IMR-90 (cell line): ENCODE results near the gene ATP9B. TPM values are rescaled to one million over a fixed set of nuclear protein-coding genes. Genes with fewer than 3 reads are reported as not detected.

ENCODE experiments used
- ATAC-seq: fragments of 200-7000 bp; cut with Tn5 transposase; 2 replicates; pipeline ENCODE4 v1.9.1; 2020; ENCODE audit warnings: low read depth, mild to moderate bottlenecking, moderate library complexity
- BruUV-seq: library from RNA; stranded (reverse); fragments of 400-500 nt; replicated peaks from 2 replicates; lab custom pipeline; 2021; lab: Mats Ljungman, UMichigan
- CTCF ChIA-PET: fragments of 300-600 bp; formaldehyde crosslinking; extraction: SDS; loops from one replicate; lab custom pipeline; 2021; ENCODE audit warnings: antibody characterized with exemption; lab: Yijun Ruan, JAX
- POLR2A ChIA-PET: fragments of 300-600 bp; sonication (Branson Sonifier 250); formaldehyde crosslinking; loops from one replicate; lab custom pipeline; 2022; ENCODE audit warnings: antibody characterized with exemption; ENCODE audit not compliant: unreplicated experiment; lab: Charles Lee
- DNase-seq: peaks from one replicate; pipeline ENCODE4 v3.0.0; 2013
- H2AFZ ChIP-seq: replicated peaks from 2 replicates; pipeline ENCODE3; 2013; ENCODE audit warnings: low read length, mild to moderate bottlenecking; ENCODE audit not compliant: poor library complexity
- H2AK5ac ChIP-seq: 2 replicates; pipeline ENCODE4 v1.6.1; 2013; ENCODE audit warnings: low read depth, low read length, inconsistent platforms
- H2AK9ac ChIP-seq: replicated peaks from 2 replicates; pipeline ENCODE3; 2013; ENCODE audit warnings: mild to moderate bottlenecking, low read depth, low read length, moderate library complexity; ENCODE audit not compliant: poor library complexity
- H2BK120ac ChIP-seq: 2 replicates; pipeline ENCODE4 v1.6.1; 2013; ENCODE audit warnings: low read depth, low read length, inconsistent platforms
- H2BK15ac ChIP-seq: 3 replicates; pipeline ENCODE4 v1.6.1; 2013; ENCODE audit warnings: low read depth, low read length, inconsistent platforms
- H2BK20ac ChIP-seq: 2 replicates; pipeline ENCODE4 v1.6.1; 2013; ENCODE audit warnings: low read depth, mild to moderate bottlenecking, inconsistent platforms, low read length, moderate library complexity
- H2BK5ac ChIP-seq: 2 replicates; pipeline ENCODE4 v1.6.1; 2013; ENCODE audit warnings: mild to moderate bottlenecking, low read depth, low read length, inconsistent platforms; ENCODE audit not compliant: poor library complexity, severe bottlenecking
- H3K14ac ChIP-seq: replicated peaks from 2 replicates; pipeline ENCODE4 v1.6.1; 2013; ENCODE audit warnings: low read depth, low read length, inconsistent platforms
- H3K18ac ChIP-seq: 2 replicates; pipeline ENCODE4 v1.6.1; 2013; ENCODE audit warnings: low read depth, low read length, control low read depth
- H3K23ac ChIP-seq: 2 replicates; pipeline ENCODE4 v1.6.1; 2013; ENCODE audit warnings: low read depth, low read length, inconsistent platforms
- H3K27ac ChIP-seq: 2 replicates; pipeline ENCODE4 v1.5.1; 2013; ENCODE audit warnings: mild to moderate bottlenecking, control low read depth, low read length; ENCODE audit not compliant: insufficient read depth
- H3K27me3 ChIP-seq: 2 replicates; pipeline ENCODE4 v1.6.1; 2013; ENCODE audit warnings: low read length; ENCODE audit not compliant: control insufficient read depth, insufficient read depth
- H3K36me3 ChIP-seq: 2 replicates; pipeline ENCODE4 v1.6.1; 2013; ENCODE audit warnings: low read length, mixed read lengths; ENCODE audit not compliant: control insufficient read depth, insufficient read depth
- H3K4ac ChIP-seq: 2 replicates; pipeline ENCODE4 v1.6.1; 2013; ENCODE audit warnings: low read depth, low read length, inconsistent platforms
- H3K4me1 ChIP-seq: 2 replicates; pipeline ENCODE4 v1.6.1; 2013; ENCODE audit warnings: low read length, mixed read lengths; ENCODE audit not compliant: control insufficient read depth, insufficient read depth
- H3K4me2 ChIP-seq: 2 replicates; pipeline ENCODE4 v1.6.1; 2013; ENCODE audit warnings: low read depth, mild to moderate bottlenecking, control low read depth, low read length, moderate library complexity
- H3K4me3 ChIP-seq: 2 replicates; pipeline ENCODE4 v1.5.1; 2013; ENCODE audit warnings: low read depth, mild to moderate bottlenecking, control low read depth, low read length, moderate library complexity; ENCODE audit not compliant: insufficient read depth
- H3K56ac ChIP-seq: 2 replicates; pipeline ENCODE4 v1.6.1; 2013; ENCODE audit warnings: low read length, inconsistent platforms; ENCODE audit not compliant: insufficient read depth; ENCODE audit errors: extremely low read depth
- H3K79me1 ChIP-seq, 2 experiments: 2 replicates each; pipeline ENCODE4 v1.6.1; 2013; ENCODE audit warnings: low read length in 2 of 2, inconsistent platforms in 1 of 2, low read depth in 1 of 2
- H3K9ac ChIP-seq: 2 replicates; pipeline ENCODE4 v1.6.1; 2013; ENCODE audit warnings: low read depth, low read length, control low read depth
- H3K9me1 ChIP-seq: 2 replicates; pipeline ENCODE4 v1.6.1; 2013; ENCODE audit warnings: low read length, inconsistent platforms; ENCODE audit not compliant: insufficient read depth
- H3K9me3 ChIP-seq: 2 replicates; pipeline ENCODE4 v1.6.1; 2013; ENCODE audit warnings: low read length; ENCODE audit not compliant: control insufficient read depth, insufficient read depth
- H4K20me1 ChIP-seq: 2 replicates; pipeline ENCODE4 v1.6.1; 2013; ENCODE audit warnings: low read length, inconsistent platforms; ENCODE audit not compliant: insufficient read depth
- H4K5ac ChIP-seq: 2 replicates; pipeline ENCODE4 v1.6.1; 2013; ENCODE audit warnings: mild to moderate bottlenecking, low read depth, low read length, control low read depth
- H4K8ac ChIP-seq, 2 experiments: 2 replicates each; pipeline ENCODE4 v1.6.1; 2013; ENCODE audit warnings: low read depth in 2 of 2, low read length in 2 of 2, control low read depth in 1 of 2, inconsistent platforms in 1 of 2
- H4K91ac ChIP-seq: 2 replicates; pipeline ENCODE4 v1.6.1; 2013; ENCODE audit warnings: low read depth, low read length, inconsistent platforms; ENCODE audit not compliant: insufficient read depth
- BHLHE40 ChIP-seq: fragments of 150-350 bp; IDR thresholded peaks from 2 replicates; pipeline ENCODE4 v1.6.1; 2016; ENCODE audit warnings: mild to moderate bottlenecking, low read depth, low read length
- CHD1 ChIP-seq: IDR thresholded peaks from 2 replicates; pipeline ENCODE4 v1.6.1; 2012; ENCODE audit warnings: low read depth, low read length, improper control_type of control experiment
- FOS ChIP-seq: fragments of 150-350 bp; IDR thresholded peaks from 2 replicates; pipeline ENCODE4 v1.6.1; 2016; ENCODE audit warnings: low read depth, low read length
- MAZ ChIP-seq: IDR thresholded peaks from 2 replicates; pipeline ENCODE4 v1.6.1; 2012; ENCODE audit warnings: low read depth, mild to moderate bottlenecking, low read length, improper control_type of control experiment, moderate library complexity, borderline replicate concordance
- MXI1 ChIP-seq: IDR thresholded peaks from 2 replicates; pipeline ENCODE4 v1.6.1; 2012; ENCODE audit warnings: low read depth, mild to moderate bottlenecking, low read length, moderate library complexity, borderline replicate concordance
- RCOR1 ChIP-seq: IDR thresholded peaks from 2 replicates; pipeline ENCODE4 v1.6.1; 2012; ENCODE audit warnings: mild to moderate bottlenecking, low read length, improper control_type of control experiment; ENCODE audit not compliant: insufficient replicate concordance
- SMC3 ChIP-seq: fragments of 150-350 bp; IDR thresholded peaks from 2 replicates; pipeline ENCODE4 v1.6.1; 2016; ENCODE audit warnings: low read depth, mild to moderate bottlenecking, antibody characterized with exemption, low read length, moderate library complexity
- WGBS, 2 experiments: methylation state at CpG; one replicate each; pipeline versions ENCODE4 v1.1.5 to v1.1.7; 2013; ENCODE audit warnings: missing lambda C conversion rate in 2 of 2; ENCODE audit not compliant: insufficient read length in 1 of 2; ENCODE audit errors: extremely low coverage in 2 of 2; 5-methylcytosine and 5-hydroxymethylcytosine counted together
- dilution Hi-C: fragments of 300-500 bp; cut with HindIII; formaldehyde crosslinking; loops from one replicate; pipeline ENCODE4 v1.14.3; 2018; ENCODE audit warnings: low sequenced_read_pairs; ENCODE audit not compliant: unreplicated experiment
- in situ Hi-C: fragments of 300-500 bp; cut with MboI; formaldehyde crosslinking; loops from 3 replicates; pipeline ENCODE4 v1.14.3; 2019; ENCODE audit warnings: low sequenced_read_pairs, inconsistent platforms, mixed read lengths
- intact Hi-C: fragments of 100-400 bp; cut with micrococcal nuclease; formaldehyde crosslinking; loops from 2 replicates; pipeline ENCODE4 v1.10.0; 2022
- polyA plus RNA-seq, 3 experiments: library from polyadenylated mRNA; depleted of rRNA; stranded (reverse); fragments of >200 nt; gene quantifications; 2 replicates each; pipeline ENCODE4 v1.2.3, GENCODE V29; 2012; ENCODE audit warnings: low replicate concordance in 1 of 3
- total RNA-seq: library from RNA; depleted of rRNA; stranded (reverse); fragments of >200 nt; gene quantifications from 2 replicates; pipeline ENCODE4 v1.2.3, GENCODE V29; 2012
- TF ChIP-seq, protein P1 (sequence below): conservative IDR thresholded peaks from 2 replicates; pipeline ENCODE4 v1.5.1; 2012; ENCODE audit warnings: mild to moderate bottlenecking, low read depth, low read length, improper control_type of control experiment
- TF ChIP-seq, protein P2 (sequence below): fragments of 150-350 bp; IDR thresholded peaks from 2 replicates; pipeline ENCODE4 v1.6.1; 2016; ENCODE audit warnings: low read depth, mild to moderate bottlenecking, low read length, moderate library complexity, borderline replicate concordance

The ATP9B gene
- total and polyA plus RNA-seq, 2 of the 4 experiments (the other 2 are of a cell fraction), result 11.0 to 11.5 TPM

DNA sequence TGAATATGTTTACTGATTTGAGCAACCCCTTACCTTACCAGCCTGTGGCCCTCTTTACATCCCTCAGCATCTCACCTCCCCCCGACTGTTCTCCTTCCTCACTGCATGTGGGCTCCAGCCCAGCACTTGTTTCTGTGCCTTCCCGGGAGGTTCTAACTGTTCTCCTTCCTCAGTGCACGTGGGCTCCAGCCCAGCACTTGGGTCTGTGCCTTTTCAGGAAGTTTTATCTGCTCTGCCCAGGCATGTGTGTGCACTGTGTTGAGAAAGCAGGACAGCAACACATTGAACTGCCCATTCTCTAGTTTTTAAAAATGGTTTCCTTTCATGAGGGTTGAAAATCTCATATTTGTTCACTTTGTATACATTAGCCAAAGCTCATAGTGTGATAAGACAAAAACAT, 158.4 kb downstream of the ATP9B start:
- BruUV-seq, result no TSS peak
- Histone ChIP-seq H3K27me3 (no peaks in the 10 kb centered on the region), H3K9me1 (peaks cover 3% of the 10 kb centered on the region; the same call in 1 of the 2 replicates), H4K8ac (no peak overlapping the region), H3K27ac (no peak overlapping the region), H3K9me3 (no peaks in the 10 kb centered on the region), H4K20me1 (no peaks in the 10 kb centered on the region), H3K4me3 (no peak overlapping the region), H2BK5ac (no peak overlapping the region), H3K18ac (no peak overlapping the region), H3K23ac (no peak overlapping the region), H2BK20ac (no peak overlapping the region), H2AK9ac (no peak overlapping the region), H3K56ac (no peak overlapping the region), H3K14ac (no peak overlapping the region), H3K9ac (no peak overlapping the region), H3K79me1 (0 out of 4 replicates have a peak, but pooled peaks cover 0 to 4% of the 10 kb centered on the region in 2 experiments), H2AFZ (no peak overlapping the region), H3K4ac (no peak overlapping the region), H3K36me3 (peaks cover 2% of the 10 kb centered on the region), H4K5ac (no peak overlapping the region), H3K4me2 (no peak overlapping the region), H2AK5ac (no peak overlapping the region), H3K4me1 (no peaks in the 10 kb centered on the region), H2BK15ac (no peak overlapping the region), H2BK120ac (no peak overlapping the region), H4K91ac (no peak overlapping the region)
- dilution Hi-C loops (no loop called here), in situ Hi-C loops (no loop called here), intact Hi-C loops (no loop called here)
- TF ChIP-seq BHLHE40, result no peak
- no peak for TF ChIP-seq MAZ
- no peak for TF ChIP-seq CHD1
- no peak for TF ChIP-seq SMC3
- no peak for TF ChIP-seq FOS
- TF ChIP-seq RCOR1, result no peak
- TF ChIP-seq, protein P1, sequence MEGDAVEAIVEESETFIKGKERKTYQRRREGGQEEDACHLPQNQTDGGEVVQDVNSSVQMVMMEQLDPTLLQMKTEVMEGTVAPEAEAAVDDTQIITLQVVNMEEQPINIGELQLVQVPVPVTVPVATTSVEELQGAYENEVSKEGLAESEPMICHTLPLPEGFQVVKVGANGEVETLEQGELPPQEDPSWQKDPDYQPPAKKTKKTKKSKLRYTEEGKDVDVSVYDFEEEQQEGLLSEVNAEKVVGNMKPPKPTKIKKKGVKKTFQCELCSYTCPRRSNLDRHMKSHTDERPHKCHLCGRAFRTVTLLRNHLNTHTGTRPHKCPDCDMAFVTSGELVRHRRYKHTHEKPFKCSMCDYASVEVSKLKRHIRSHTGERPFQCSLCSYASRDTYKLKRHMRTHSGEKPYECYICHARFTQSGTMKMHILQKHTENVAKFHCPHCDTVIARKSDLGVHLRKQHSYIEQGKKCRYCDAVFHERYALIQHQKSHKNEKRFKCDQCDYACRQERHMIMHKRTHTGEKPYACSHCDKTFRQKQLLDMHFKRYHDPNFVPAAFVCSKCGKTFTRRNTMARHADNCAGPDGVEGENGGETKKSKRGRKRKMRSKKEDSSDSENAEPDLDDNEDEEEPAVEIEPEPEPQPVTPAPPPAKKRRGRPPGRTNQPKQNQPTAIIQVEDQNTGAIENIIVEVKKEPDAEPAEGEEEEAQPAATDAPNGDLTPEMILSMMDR, result no peak
- TF ChIP-seq, protein P2, sequence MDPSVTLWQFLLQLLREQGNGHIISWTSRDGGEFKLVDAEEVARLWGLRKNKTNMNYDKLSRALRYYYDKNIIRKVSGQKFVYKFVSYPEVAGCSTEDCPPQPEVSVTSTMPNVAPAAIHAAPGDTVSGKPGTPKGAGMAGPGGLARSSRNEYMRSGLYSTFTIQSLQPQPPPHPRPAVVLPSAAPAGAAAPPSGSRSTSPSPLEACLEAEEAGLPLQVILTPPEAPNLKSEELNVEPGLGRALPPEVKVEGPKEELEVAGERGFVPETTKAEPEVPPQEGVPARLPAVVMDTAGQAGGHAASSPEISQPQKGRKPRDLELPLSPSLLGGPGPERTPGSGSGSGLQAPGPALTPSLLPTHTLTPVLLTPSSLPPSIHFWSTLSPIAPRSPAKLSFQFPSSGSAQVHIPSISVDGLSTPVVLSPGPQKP, result no peak
- no peak for TF ChIP-seq MXI1
- DNase-seq, result no peak
- POLR2A ChIA-PET, result no interaction called here
- CTCF ChIA-PET, result no interaction called here
- no CpG with 5 or more reads among the region's 3 CpGs for WGBS, 2 experiments
- no peak for ATAC-seq
